SU-DHL-6 (cell line): ENCODE results near the gene UBE2J2.

Experiments
- H2AFZ ChIP-seq: fragments of 200-600 bp; sonication (generic); 2 replicates; pipeline ENCODE4 v1.6.1; 2014; ENCODE audit warnings: low read depth, mild to moderate bottlenecking, moderate library complexity, mixed read lengths, antibody characterized with exemption, low read length; ENCODE audit not compliant: severe bottlenecking
- H3F3A ChIP-seq: fragments of 200-600 bp; shearing (Covaris generic); 2 replicates; pipeline ENCODE4 v1.6.0; 2016; ENCODE audit warnings: antibody characterized with exemption, mild to moderate bottlenecking; ENCODE audit not compliant: insufficient read depth
- H3K27ac ChIP-seq: fragments of 200-600 bp; sonication (generic); 2 replicates; pipeline ENCODE4 v1.5.1; 2016; ENCODE audit warnings: low read depth, mild to moderate bottlenecking, low read length, moderate library complexity, mixed read lengths
- H3K27me3 ChIP-seq: fragments of 200-600 bp; sonication (generic), shearing (Covaris generic); 2 replicates; pipeline ENCODE4 v1.6.0; 2014; ENCODE audit warnings: mild to moderate bottlenecking, low read length
- H3K36me3 ChIP-seq: fragments of 200-600 bp; sonication (generic); 2 replicates; pipeline ENCODE4 v1.6.1; 2014; ENCODE audit warnings: mild to moderate bottlenecking, low read length, mixed read lengths
- H3K4me2 ChIP-seq: fragments of 300-600, 200-600 bp; shearing (Covaris generic), sonication (generic); 2 replicates; pipeline ENCODE4 v1.6.0; 2014; ENCODE audit warnings: low read length, low read depth, mild to moderate bottlenecking; ENCODE audit not compliant: poor library complexity, severe bottlenecking
- H3K4me3 ChIP-seq: fragments of 200-600 bp; sonication (generic); 2 replicates; pipeline ENCODE4 v1.5.1; 2014; ENCODE audit warnings: antibody characterized with exemption, low read length, mild to moderate bottlenecking, mixed read lengths; ENCODE audit not compliant: insufficient read depth, poor library complexity, severe bottlenecking
- H3K79me2 ChIP-seq: fragments of 200-600 bp; sonication (generic); 2 replicates; pipeline ENCODE4 v1.6.1; 2014; ENCODE audit warnings: mild to moderate bottlenecking, low read length, moderate library complexity; ENCODE audit not compliant: insufficient read depth
- H3K9ac ChIP-seq: fragments of 200-600 bp; sonication (generic); 2 replicates; pipeline ENCODE4 v1.7.0; 2014; ENCODE audit warnings: mild to moderate bottlenecking, low read length
- H3K9me2 ChIP-seq: fragments of 200-600 bp; sonication (generic); replicated peaks from 2 replicates; pipeline ENCODE4 v1.6.1; 2014; ENCODE audit warnings: low read length; ENCODE audit not compliant: insufficient read depth
- H3K9me3 ChIP-seq: fragments of 200-600 bp; sonication (generic); 2 replicates; pipeline ENCODE4 v1.6.1; 2014; ENCODE audit warnings: low read length, mixed read lengths; ENCODE audit not compliant: insufficient read depth
- H4K20me1 ChIP-seq: fragments of 200-600 bp; sonication (generic); 2 replicates; pipeline ENCODE4 v1.6.1; 2014; ENCODE audit warnings: low read depth, mild to moderate bottlenecking, antibody characterized with exemption, low read length, moderate library complexity, mixed read lengths
- EZH2phosphoT487 ChIP-seq: fragments of 200-600 bp; sonication (generic), shearing (Covaris generic); conservative IDR thresholded peaks from 2 replicates; pipeline ENCODE4 v1.6.1; 2018; ENCODE audit warnings: mild to moderate bottlenecking, antibody characterized with exemption, low read length, moderate library complexity, mixed read lengths
- TF ChIP-seq, protein P1 (sequence below): fragments of 200-600 bp; sonication (generic); IDR thresholded peaks from one replicate; pipeline ENCODE4 v1.5.1; 2017; ENCODE audit warnings: antibody characterized with exemption, mild to moderate bottlenecking, low read length, moderate library complexity; ENCODE audit not compliant: insufficient read depth, poor library complexity, severe bottlenecking

The UBE2J2 gene

DNA sequence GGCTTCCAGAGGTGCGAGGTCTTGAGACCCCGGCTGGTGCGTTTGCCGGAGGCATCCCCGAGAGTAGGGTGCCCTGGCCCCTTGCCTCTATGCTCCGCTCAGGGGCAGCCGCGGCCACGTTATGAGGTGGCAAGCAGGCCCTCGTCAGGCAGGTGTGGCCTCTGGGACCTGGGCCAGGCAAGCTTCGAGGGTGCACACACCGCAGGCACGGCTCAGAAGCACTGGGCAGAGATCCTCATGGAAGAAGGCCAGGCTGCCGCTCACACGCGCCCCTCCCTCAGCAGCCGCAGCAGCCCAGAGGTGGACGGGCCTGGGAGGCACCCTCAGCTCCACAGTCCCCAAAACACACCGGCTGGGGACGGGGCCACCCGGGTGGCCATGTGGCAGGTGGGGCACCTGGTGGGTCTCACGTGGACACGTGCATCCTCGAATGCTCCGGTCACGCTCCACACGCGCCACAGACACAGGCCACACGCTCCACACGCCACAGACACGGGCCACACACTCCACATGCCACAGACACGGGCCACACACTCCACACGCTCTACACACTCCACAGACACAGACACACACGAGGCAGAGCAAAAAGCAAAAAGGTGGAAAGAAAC is 48.3 kb downstream of the UBE2J2 start:
- H3K9me3 ChIP-seq: no peaks in the 10 kb centered on the region
- H3K79me2 ChIP-seq: peaks cover 30% of the 10 kb centered on the region
- H3F3A ChIP-seq: no peaks in the 10 kb centered on the region
- H3K4me3 ChIP-seq: no peak overlapping the region
- no peaks in the 10 kb centered on the region for H3K36me3 ChIP-seq
- no peaks in the 10 kb centered on the region for H3K9me2 ChIP-seq
- no peak overlapping the region for H2AFZ ChIP-seq
- no peak overlapping the region for H3K4me2 ChIP-seq
- TF ChIP-seq EZH2phosphoT487: no peak
- TF ChIP-seq, protein P1, sequence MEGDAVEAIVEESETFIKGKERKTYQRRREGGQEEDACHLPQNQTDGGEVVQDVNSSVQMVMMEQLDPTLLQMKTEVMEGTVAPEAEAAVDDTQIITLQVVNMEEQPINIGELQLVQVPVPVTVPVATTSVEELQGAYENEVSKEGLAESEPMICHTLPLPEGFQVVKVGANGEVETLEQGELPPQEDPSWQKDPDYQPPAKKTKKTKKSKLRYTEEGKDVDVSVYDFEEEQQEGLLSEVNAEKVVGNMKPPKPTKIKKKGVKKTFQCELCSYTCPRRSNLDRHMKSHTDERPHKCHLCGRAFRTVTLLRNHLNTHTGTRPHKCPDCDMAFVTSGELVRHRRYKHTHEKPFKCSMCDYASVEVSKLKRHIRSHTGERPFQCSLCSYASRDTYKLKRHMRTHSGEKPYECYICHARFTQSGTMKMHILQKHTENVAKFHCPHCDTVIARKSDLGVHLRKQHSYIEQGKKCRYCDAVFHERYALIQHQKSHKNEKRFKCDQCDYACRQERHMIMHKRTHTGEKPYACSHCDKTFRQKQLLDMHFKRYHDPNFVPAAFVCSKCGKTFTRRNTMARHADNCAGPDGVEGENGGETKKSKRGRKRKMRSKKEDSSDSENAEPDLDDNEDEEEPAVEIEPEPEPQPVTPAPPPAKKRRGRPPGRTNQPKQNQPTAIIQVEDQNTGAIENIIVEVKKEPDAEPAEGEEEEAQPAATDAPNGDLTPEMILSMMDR: no peak
- H3K27ac ChIP-seq: no peak overlapping the region
- no peak overlapping the region for H3K9ac ChIP-seq
- no peaks in the 10 kb centered on the region for H3K27me3 ChIP-seq
- no peaks in the 10 kb centered on the region for H4K20me1 ChIP-seq

DNA sequence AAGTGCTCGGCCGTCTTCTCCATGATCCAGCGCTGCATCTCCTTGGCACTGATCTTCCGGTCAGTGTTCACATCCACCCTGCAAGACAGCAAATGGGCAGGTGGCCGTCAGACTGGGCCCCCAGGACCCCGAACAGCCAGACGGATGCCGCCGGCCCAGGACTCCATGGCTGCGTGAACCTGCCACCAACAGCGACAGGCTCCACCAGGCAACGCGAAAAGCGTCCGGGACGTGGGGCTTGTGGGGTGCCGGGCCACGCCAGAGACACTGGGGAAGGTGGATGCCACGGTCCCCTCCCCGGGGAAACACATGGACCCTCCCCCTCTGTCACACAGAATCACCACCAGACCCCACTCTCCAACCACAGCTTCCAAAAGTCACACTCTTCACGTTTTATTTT is 49.8 kb downstream of the UBE2J2 start:
- H3K27me3 ChIP-seq: no peaks in the 10 kb centered on the region
- H3K4me3 ChIP-seq: no peak overlapping the region
- no peaks in the 10 kb centered on the region for H3F3A ChIP-seq
- H3K9ac ChIP-seq: no peak overlapping the region
- no peak overlapping the region for H3K4me2 ChIP-seq
- TF ChIP-seq, protein P1: no peak
- TF ChIP-seq EZH2phosphoT487: no peak
- no peaks in the 10 kb centered on the region for H3K36me3 ChIP-seq
- no peaks in the 10 kb centered on the region for H4K20me1 ChIP-seq
- no peaks in the 10 kb centered on the region for H3K9me2 ChIP-seq
- no peak overlapping the region for H2AFZ ChIP-seq
- H3K9me3 ChIP-seq: no peaks in the 10 kb centered on the region
- peaks cover 15% of the 10 kb centered on the region for H3K79me2 ChIP-seq
- no peak overlapping the region for H3K27ac ChIP-seq

DNA sequence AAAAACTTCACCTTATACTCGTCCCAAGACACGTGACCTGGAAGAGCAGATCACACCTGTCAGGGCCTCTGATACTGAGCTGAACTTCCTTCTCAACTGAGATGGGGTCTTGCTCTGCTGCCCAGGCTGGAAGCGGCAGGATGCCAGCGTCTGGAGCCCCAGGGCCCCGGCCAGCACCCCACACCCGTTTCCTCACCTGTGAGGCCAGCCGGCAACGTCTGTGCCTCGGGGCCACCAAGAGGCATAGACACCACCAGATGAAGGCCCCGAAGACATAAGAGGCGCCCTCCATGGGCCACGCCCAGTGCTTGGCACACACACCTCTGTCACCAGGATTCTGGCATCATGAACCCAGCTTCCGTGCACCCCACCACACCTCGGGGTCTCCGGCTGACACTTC is 50.3 kb downstream of the UBE2J2 start:
- H4K20me1 ChIP-seq: no peaks in the 10 kb centered on the region
- H3K4me3 ChIP-seq: no peak overlapping the region
- H3K79me2 ChIP-seq: peaks cover 9% of the 10 kb centered on the region; the same call in 1 of the 2 replicates
- no peak overlapping the region for H3K27ac ChIP-seq
- no peak overlapping the region for H2AFZ ChIP-seq
- no peaks in the 10 kb centered on the region for H3K27me3 ChIP-seq
- H3K36me3 ChIP-seq: no peaks in the 10 kb centered on the region
- H3F3A ChIP-seq: no peaks in the 10 kb centered on the region
- no peak for TF ChIP-seq EZH2phosphoT487
- TF ChIP-seq, protein P1: no peak
- no peak overlapping the region for H3K4me2 ChIP-seq
- H3K9ac ChIP-seq: no peak overlapping the region
- no peaks in the 10 kb centered on the region for H3K9me3 ChIP-seq
- H3K9me2 ChIP-seq: no peaks in the 10 kb centered on the region
